DOHH2 (cell line): Measurements from ENCODE around the gene KRT33A.

Source experiments
- EZH2phosphoT487 ChIP-seq: fragments of 200-600 bp; sonication (generic); IDR thresholded peaks from 2 replicates; pipeline ENCODE4 v1.6.1; 2017; ENCODE audit warnings: borderline replicate concordance, mild to moderate bottlenecking, antibody characterized with exemption, low read length, moderate library complexity, mixed read lengths
- TF ChIP-seq, protein P1 (sequence below): fragments of 200-600 bp; sonication (generic); IDR thresholded peaks from one replicate; pipeline ENCODE4 v1.5.1; 2014; ENCODE audit warnings: antibody characterized with exemption, mild to moderate bottlenecking, low read depth, low read length; ENCODE audit not compliant: poor library complexity, severe bottlenecking

DNA sequence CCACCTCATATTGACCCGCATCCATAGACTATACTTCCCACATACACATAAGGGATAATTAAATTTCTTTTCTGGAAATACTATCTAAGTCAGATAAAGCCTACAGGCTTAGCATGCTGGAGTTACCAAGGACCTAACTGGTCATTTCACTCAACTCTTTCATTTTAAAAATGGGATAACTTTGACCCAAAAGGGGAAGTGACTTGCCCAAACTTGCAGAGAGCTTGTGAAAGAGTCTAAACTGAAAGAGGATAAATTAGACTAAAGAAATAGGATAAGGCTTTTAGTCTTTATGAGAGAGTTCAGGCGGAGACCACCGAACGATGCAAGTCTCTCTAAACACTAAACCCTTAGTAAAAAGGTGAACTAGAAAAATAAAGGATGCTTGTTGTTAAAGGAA is 3.9 kb upstream of the KRT33A start:
- TF ChIP-seq, protein P1, sequence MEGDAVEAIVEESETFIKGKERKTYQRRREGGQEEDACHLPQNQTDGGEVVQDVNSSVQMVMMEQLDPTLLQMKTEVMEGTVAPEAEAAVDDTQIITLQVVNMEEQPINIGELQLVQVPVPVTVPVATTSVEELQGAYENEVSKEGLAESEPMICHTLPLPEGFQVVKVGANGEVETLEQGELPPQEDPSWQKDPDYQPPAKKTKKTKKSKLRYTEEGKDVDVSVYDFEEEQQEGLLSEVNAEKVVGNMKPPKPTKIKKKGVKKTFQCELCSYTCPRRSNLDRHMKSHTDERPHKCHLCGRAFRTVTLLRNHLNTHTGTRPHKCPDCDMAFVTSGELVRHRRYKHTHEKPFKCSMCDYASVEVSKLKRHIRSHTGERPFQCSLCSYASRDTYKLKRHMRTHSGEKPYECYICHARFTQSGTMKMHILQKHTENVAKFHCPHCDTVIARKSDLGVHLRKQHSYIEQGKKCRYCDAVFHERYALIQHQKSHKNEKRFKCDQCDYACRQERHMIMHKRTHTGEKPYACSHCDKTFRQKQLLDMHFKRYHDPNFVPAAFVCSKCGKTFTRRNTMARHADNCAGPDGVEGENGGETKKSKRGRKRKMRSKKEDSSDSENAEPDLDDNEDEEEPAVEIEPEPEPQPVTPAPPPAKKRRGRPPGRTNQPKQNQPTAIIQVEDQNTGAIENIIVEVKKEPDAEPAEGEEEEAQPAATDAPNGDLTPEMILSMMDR: no peak
- no peak for TF ChIP-seq EZH2phosphoT487
